HT-29 (cell line): ENCODE results near the gene TANGO2. TPM values are rescaled to one million over a fixed set of nuclear protein-coding genes. Genes with fewer than 3 reads are reported as not detected.

Source experiments
- DNase-seq: peaks from one replicate; pipeline ENCODE4 v3.0.0-alpha.2; 2015; ENCODE audit warnings: low spot score
- total RNA-seq: library from RNA; depleted of rRNA; stranded (reverse); fragments of >200 nt; shearing (Covaris generic); gene quantifications from 2 replicates; pipeline ENCODE4 v1.2.3, GENCODE V29; 2014

TANGO2 gene
- total RNA-seq, 1 experiment from 2014 or later = 71.9 TPM

GRCh38 chr22:20025401-20026203, 4.7 kb downstream of the TANGO2 start:
- no peak for DNase-seq

GRCh38 chr22:20026204-20026908, 5.4 kb downstream of the TANGO2 start:
- no peak for DNase-seq

- DNase-seq = no peak
Observed at GRCh38 chr22:20026996-20027601, 6.2 kb downstream of the TANGO2 start.

- DNase-seq = peak; percentile 83
Observed at GRCh38 chr22:20027966-20028854, 7.3 kb downstream of the TANGO2 start.

- no peak for DNase-seq
Observed at GRCh38 chr22:20028855-20029549, 8.1 kb downstream of the TANGO2 start.

- no peak for DNase-seq
Observed at GRCh38 chr22:20029550-20030225, 8.8 kb downstream of the TANGO2 start.

- peak; percentile 95 for DNase-seq
Observed at GRCh38 chr22:20031732-20032406, 11.0 kb downstream of the TANGO2 start.

GRCh38 chr22:20032407-20032991, 11.6 kb downstream of the TANGO2 start:
- peak; percentile 58 for DNase-seq

- no peak for DNase-seq
Observed at GRCh38 chr22:20033045-20033706, 12.3 kb downstream of the TANGO2 start.

- DNase-seq = no peak
Observed at GRCh38 chr22:20034143-20034542, 13.2 kb downstream of the TANGO2 start.

- no peak for DNase-seq
Observed at GRCh38 chr22:20035375-20036083, 14.6 kb downstream of the TANGO2 start.

- no peak for DNase-seq
Observed at GRCh38 chr22:20036084-20036482, 15.2 kb downstream of the TANGO2 start.

GRCh38 chr22:20036535-20037392, 15.9 kb downstream of the TANGO2 start:
- no peak for DNase-seq

GRCh38 chr22:20037419-20037818, 16.5 kb downstream of the TANGO2 start:
- no peak for DNase-seq

- DNase-seq = no peak
Observed at GRCh38 chr22:20038574-20038973, 17.7 kb downstream of the TANGO2 start.

- no peak for DNase-seq
Observed at GRCh38 chr22:20039683-20040325, 18.9 kb downstream of the TANGO2 start.
